RCC 7860 (cell line): ENCODE results near the gene C2orf68.
"Not testable (repeated sequence)": the region's sequence is repeated elsewhere in the genome, so short reads cannot be mapped to it uniquely, and the experiment has no call there.

ENCODE experiments used
- DNase-seq: peaks from one replicate; pipeline ENCODE4 v3.0.0-alpha.2; 2015; ENCODE audit warnings: low spot score
- FAIRE-seq: peaks from 2 replicates; lab custom pipeline; 2012; peaks lifted over from hg19 to GRCh38; lab: Jason Lieb, UNC

Gene C2orf68

GRCh38 chr2:85584857-85585780 is 26.7 kb downstream of the C2orf68 start:
- FAIRE-seq (peak; percentile 92), DNase-seq (peak; percentile 98)

- FAIRE-seq (no peak), DNase-seq (no peak)
Observed at GRCh38 chr2:85584354-85584856, 27.5 kb downstream of the C2orf68 start, which contains the start of gene VAMP5. TSS of gene VAMP5 (plus strand) at chr2:85584431. CDS start at chr2:85584491, 60 bp downstream.

GRCh38 chr2:85583667-85584353 is 28.1 kb downstream of the C2orf68 start:
- no peak for FAIRE-seq
- no peak for DNase-seq

GRCh38 chr2:85582492-85582891 is 29.4 kb downstream of the C2orf68 start:
- no peak for DNase-seq
- FAIRE-seq, result no peak

GRCh38 chr2:85580206-85580605 is 31.7 kb downstream of the C2orf68 start:
- FAIRE-seq, result no peak
- DNase-seq, result no peak

GRCh38 chr2:85579266-85579935 is 32.5 kb downstream of the C2orf68 start:
- FAIRE-seq (no peak), DNase-seq (no peak)

- DNase-seq, result no peak
- no peak for FAIRE-seq
Observed at GRCh38 chr2:85578243-85579180, 33.4 kb downstream of the C2orf68 start.

- peak; percentile 37 for DNase-seq
- FAIRE-seq, result no peak
Observed at GRCh38 chr2:85577386-85578242, 34.3 kb downstream of the C2orf68 start, which contains the start of gene VAMP8. TSS of gene VAMP8 (plus strand) at chr2:85577586. CDS start at chr2:85577647, 61 bp downstream.

- FAIRE-seq (no peak), DNase-seq (no peak)
Observed at GRCh38 chr2:85577063-85577385, 34.8 kb downstream of the C2orf68 start.

- FAIRE-seq, result no peak
- DNase-seq, result no peak
Observed at GRCh38 chr2:85575739-85576138, 36.1 kb downstream of the C2orf68 start.

- DNase-seq (no peak), FAIRE-seq (no peak)
Observed at GRCh38 chr2:85566265-85566664, 45.6 kb downstream of the C2orf68 start.

GRCh38 chr2:85564144-85564563 is 47.7 kb downstream of the C2orf68 start:
- no peak for FAIRE-seq
- no peak for DNase-seq

GRCh38 chr2:85561280-85562212 is 50.3 kb downstream of the C2orf68 start, which contains the start of gene GGCX:
TSS of gene GGCX (minus strand) at chr2:85561493. CDS start at chr2:85561428, 65 bp downstream.
- DNase-seq (peak; percentile 82), FAIRE-seq (peak; percentile 38)

GRCh38 chr2:85560812-85561279 is 51.0 kb downstream of the C2orf68 start:
- DNase-seq (no peak), FAIRE-seq (no peak)

- FAIRE-seq, result not testable (repeated sequence)
Observed at GRCh38 chr2:85560403-85560726, 51.5 kb downstream of the C2orf68 start.

GRCh38 chr2:85558160-85558559 is 53.7 kb downstream of the C2orf68 start:
- FAIRE-seq (no peak), DNase-seq (no peak)

More at GRCh38 chr2:85560403-85560726, 51.5 kb downstream of the C2orf68 start:
- DNase-seq, result not testable (repeated sequence)

- DNase-seq (no peak), FAIRE-seq (no peak)
Observed at GRCh38 chr2:85557130-85557529, 54.7 kb downstream of the C2orf68 start.
